GM18870 (cell line): ENCODE data around the gene FAM83D.

Experiments used
- ATAC-seq: cut with Tn5 transposase; IDR thresholded peaks from one replicate; pipeline ENCODE4 v1.9.1; 2021; ENCODE audit warnings: moderate library complexity; ENCODE audit not compliant: unreplicated experiment

FAM83D gene

DNA sequence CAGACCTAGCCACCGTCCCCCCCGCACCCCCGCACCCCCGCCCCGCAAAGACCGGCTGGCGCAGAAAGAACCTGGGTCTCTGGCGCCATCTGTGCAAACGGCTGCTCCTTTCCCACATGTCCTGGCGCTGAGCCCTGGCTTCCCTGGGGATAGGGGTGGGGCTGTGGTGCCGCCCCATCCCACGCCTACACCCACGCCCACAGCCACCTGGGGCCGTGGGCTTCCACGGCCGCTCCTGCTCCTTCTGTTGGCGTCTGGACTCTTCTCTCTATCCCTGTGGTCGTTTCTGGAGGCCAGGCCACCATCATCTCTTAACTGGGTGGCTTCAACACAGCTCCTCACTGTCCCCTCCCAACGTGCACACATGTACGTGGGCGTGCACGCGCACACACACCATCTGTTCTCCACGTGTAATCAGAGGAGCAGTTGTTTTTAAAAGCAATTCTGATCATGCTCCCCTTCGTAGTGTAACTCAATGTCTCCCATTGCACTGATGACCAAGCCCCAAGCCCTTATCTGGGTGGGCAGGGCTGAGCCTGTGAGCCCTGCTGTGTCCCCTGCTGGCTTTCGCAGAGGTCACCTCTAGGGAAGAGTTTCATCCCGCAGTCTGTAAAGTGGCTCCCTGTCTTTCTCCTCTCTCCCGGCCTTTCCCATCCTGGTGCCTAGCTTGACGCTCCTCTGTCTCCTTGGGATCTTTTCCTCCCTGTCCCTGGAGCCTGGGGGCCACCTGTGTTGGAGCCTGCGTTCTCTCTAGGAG lies 31.9 kb upstream of the FAM83D start:
- ATAC-seq = no peak

DNA sequence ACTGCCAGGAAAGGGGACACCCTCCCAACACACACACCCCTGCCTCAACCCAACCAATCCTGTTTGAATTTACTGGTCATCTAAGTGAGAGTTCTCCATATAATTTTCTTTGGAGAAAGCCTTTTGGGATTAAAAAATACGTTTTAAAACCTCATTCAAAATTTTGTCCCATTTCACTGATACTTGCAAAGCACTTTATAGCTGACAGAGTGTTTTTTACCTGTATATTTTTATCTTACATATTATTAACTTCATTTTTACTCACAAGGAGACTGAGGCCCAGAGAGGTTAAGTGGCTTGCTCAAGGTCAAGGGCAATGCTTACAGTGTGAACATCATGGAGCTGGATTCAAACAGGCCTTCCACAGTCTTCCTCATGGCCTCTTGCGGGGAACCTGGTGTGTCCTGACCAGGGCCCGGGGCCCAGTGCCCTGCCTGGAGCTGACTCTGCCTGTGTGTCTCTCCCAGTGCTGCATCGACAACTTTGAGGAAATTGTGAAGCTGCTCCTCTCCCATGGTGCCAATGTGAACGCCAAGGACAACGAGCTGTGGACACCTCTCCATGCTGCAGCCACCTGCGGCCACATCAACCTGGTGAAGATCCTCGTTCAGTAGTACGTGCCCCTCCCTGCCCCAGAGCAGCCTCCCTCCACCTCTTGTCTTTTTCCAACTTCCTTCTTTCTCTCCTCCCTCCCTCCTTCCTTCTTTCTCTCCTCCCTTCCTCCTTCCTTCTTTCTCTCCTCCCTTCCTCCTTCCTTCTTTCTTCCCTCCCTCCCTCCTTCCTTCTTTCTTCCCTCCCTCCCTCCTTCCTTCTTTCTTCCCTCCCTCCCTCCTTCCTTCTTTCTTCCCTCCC lies 30.9 kb upstream of the FAM83D start:
- no peak for ATAC-seq

DNA sequence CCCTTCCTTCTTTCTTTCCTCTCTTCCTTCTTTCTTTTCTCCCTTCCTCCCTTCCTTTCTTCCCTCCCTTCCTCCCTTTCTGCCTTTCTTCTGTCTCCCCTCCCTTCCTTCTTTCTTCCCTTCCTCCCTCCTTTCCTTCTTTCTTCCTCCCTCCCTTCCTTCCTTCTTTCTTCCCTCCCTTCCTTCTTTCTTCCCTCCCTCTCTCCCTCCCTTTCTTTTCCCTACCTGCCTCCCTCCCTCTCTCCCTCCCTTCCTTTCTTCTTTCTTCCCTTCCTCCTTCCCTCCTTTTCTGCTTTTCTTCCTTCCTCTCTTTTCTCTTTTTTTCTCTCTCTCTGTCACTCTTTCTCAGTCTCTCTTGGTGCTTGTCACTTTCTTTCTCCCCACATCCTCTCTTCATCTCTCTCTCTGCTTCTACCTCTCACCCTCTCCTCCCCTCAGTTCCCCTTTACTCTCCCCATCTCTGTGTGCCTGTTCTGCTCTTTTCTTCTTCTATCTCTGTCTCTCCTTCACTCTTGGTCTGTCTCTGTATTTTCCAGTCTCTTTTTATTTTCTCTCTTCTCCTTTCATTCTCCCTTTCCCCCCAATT lies 30.1 kb upstream of the FAM83D start:
- ATAC-seq = no peak

DNA sequence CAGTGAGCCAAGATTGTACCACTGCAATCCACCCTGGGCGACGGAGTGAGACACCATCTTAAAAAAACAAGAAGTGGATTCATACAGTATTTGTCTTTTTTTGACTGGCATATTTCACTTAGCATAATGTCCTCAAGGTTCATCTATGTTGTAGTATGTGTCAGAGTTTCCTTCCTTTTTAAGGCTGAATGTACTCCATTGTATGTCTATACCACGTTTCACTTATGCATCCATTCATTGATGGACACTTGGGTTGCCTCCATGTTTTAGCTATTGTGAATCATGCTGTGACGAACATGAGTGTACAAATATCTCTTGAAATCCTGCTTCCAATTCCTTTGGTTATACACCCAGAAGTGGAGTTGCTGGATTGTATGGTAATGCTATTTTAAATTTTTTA lies 28.9 kb upstream of the FAM83D start:
- no peak for ATAC-seq

DNA sequence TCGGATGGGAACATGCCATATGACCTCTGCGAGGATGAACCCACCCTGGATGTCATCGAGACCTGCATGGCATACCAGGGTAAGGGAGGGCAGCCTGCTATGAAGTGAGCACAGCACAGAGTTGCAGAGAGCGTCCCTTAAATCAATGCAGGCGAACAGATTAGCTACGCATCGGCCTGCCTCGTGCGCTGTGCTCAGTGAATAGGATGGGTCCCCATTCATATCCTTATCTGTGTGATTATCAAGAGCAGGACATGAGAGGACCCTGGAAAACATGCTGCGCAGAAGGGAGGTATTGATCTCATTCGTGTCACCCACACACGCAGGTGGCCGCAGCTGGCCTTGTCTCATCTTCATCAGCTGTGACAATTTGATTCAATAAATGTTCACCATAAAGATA lies 25.6 kb upstream of the FAM83D start:
- ATAC-seq = no peak

DNA sequence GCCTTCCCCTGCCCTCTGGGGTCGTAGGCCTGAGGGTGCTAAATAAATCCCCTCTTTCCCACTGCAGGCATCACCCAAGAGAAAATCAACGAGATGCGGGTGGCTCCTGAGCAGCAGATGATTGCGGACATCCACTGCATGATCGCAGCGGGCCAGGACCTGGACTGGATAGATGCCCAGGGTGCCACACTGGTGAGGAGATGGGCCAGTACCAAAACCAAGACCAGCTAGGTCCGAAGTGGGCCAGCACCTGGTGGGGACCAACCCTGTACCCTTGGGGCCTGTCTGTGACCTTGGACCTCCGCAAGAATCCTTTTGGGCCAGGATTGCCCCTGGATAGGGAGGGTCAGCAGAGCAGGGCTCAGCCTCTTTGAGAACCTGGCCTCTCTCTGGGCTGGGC lies 23.6 kb upstream of the FAM83D start:
- ATAC-seq = no peak

DNA sequence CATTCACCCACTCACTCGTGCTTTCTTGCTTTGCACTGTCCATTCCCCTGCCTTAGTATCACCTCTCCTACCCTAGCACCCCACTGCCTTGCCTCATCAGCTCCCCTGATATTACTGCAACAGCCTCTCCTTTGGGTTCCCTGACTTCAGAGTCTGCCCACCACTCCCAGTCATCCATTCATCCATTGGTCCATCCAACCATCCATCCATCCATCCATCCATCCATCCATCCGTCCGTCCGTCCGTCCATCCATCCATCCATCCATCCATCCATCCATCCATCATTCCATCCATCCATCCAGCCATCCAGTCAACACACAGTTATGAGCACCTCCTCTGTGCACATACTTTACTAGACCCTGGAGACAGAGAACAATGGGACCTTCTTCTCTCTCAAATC lies 22.9 kb upstream of the FAM83D start:
- ATAC-seq = no peak

DNA sequence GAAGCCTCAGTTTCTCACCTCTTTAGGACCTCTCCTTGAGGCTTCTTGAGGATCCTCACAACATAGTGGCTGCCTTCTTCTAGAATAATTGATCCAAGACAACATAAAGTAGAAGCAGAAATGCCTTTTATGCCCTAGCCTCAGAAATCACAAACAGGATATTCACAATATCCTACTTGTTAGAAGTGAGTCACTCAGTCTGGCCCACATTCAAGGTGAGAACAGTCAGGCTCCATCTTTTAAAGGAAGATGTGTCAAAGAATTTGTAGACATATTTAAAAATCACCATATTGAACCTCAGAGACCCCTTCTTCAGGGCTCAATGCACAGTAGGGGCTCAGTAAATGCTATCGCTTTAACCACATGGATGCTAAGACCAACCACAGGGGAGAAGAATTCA lies 20.8 kb upstream of the FAM83D start:
- ATAC-seq = no peak

DNA sequence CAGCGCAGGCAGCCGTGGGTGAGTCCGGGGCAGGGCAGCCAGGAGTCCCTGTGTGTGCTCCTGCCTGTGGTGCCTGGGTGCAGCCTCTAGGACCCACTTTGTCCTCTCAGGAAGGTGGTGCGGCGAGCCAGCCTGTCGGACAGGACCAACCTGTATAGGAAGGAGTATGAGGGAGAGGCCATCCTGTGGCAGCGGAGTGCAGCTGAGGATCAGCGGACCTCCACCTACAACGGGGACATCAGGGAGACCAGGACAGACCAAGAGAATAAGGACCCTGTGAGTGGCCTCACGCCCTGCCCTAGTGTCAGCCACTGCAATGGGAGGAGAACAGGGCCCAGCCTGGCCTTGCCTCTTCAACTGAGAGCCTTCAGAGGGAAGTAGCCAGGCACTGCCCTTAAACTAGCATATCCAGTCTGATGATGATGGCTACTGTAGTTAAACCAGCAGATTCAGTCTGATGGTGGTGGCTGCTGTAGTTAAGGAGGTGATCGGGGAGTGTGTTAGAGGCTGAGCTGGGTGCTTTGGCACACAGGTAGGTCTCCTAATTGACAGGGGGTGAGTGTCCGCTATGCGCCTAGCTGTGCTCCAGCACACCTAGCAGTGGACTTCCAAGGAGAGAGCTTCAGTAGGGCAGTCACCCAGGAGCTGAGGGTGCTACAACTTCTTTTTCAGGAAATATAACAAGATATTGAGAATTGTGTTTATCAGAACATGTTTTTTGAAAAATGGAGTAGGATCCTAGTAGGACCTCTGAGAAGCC lies 18.1 kb upstream of the FAM83D start:
- no peak for ATAC-seq

DNA sequence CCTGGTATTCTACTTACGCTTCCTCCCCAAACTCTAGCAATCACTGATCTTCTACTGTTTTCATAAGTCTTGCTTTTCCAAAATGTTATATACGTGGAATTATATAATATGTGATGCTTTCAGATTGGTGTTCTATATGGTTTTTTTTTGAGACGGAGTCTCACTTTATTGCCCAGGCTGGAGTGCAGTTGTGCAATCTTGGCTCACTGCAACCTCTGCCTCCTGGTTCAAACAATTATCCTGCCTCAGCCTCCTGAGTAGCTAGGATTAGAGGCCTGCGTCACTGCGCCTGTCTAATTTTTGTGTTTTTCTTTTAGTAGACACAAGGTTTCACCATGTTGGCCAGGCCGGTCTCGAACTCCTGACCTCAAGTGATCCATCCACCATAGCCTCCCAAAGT lies 10.9 kb upstream of the FAM83D start:
- ATAC-seq = no peak

DNA sequence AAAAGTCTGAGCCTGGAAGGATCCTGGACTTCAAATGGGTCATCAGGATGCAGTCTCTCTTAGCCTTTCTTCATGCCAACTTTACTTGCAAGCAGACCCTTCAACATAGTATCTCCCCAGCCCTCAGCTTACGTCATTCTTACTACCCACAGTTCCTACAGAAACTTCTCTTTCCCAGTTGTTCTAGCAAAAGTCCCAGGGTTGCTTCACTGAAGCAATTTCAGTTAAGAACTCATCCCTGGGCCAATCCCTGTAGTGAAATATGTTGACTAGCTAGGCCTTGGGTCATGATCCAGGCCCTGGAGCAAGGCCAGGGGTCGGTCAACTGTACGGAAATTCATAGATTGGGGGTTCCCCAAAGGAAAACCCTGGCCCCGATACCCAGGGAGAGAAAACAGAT lies 8.6 kb upstream of the FAM83D start:
- no peak for ATAC-seq

DNA sequence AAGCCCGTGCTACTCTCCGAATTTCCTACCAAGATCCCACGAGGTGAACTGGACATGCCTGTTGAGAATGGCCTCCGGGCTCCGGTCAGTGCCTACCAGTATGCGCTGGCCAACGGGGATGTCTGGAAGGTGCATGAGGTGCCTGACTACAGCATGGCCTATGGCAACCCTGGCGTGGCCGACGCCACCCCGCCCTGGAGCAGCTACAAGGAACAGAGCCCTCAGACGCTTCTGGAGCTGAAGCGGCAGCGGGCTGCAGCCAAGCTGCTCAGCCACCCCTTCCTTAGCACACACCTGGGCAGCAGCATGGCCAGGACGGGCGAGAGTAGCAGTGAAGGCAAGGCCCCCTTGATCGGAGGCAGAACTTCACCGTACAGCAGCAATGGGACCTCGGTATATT lies 8.0 kb upstream of the FAM83D start:
- no peak for ATAC-seq

DNA sequence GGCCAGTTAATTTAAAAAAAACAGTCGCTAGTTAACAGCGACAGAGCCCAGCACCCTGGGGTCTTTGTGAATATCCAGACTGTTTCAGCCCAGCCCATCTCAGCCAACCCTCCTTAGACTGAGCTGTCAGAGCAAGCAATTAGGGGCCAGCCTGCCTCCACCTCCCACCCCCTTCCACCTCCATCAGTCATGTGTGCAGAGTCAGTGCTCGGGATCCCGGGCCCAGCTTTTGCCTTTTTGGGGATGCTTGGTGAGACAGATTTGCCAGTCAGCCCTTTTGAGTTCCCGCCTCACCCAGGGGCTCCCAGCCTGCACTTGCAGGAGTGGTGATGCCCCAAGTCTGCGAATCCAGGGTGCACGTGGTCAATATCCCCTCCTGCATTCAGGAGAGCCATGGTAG lies 6.5 kb upstream of the FAM83D start:
- ATAC-seq = no peak

DNA sequence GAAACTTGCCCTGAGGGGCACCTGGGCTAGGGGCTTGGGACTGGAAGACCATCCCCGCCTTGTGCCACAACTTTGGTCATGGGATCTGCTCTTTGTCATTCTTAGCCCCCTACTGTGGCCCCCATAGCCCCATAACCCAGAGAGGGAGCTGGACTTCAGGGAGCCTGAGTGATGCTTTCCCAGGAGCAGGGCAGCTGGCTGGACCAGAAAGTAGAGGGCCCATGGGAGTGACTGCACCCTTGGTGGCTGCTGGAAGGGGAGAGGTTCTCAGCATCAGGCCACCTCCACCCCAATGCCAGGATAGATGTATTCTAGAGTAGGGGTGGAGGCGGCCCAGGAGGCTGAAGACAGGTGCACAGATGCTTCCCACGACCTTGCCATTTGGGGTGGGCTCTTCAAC lies 5.8 kb upstream of the FAM83D start:
- ATAC-seq = no peak

DNA sequence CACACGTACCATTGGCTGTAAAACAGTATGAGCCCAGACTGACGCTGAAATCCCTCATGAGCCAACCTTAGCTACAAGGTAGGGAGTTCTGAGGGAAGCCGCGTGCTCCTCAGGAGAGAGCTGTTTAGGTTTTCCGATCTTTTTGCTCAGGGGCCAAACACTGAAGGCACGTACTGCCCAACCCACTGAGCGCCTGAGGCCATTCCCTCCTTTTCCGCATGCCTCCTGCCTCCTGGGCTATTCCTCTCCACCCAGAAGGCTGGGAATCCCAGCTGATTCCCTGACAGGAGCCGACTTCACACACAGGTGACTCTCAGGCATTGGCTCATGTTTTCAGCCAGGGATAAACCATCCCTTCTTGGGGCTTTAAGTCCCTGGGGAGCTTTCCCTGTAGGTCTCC lies 5.4 kb upstream of the FAM83D start:
- no peak for ATAC-seq

DNA sequence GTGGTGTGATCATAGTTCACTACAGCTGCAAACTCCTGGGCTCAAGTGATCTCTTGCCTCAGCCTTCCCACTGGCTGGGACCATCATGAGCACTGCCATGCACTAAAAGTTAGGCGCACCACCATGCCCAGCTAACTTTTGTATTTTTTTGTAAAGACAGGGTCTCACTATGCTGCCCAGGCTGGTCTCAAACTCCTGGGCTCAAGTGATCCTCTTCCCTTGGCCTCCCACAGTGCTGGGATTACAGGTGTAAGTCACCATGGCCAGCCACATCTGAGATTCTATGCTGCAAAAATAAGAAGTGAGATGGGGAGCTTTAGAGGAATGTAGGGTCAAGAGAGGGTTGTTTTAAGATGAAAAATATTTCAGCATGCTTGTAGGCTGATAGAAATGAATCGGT lies 1.5 kb upstream of the FAM83D start:
- no peak for ATAC-seq

DNA sequence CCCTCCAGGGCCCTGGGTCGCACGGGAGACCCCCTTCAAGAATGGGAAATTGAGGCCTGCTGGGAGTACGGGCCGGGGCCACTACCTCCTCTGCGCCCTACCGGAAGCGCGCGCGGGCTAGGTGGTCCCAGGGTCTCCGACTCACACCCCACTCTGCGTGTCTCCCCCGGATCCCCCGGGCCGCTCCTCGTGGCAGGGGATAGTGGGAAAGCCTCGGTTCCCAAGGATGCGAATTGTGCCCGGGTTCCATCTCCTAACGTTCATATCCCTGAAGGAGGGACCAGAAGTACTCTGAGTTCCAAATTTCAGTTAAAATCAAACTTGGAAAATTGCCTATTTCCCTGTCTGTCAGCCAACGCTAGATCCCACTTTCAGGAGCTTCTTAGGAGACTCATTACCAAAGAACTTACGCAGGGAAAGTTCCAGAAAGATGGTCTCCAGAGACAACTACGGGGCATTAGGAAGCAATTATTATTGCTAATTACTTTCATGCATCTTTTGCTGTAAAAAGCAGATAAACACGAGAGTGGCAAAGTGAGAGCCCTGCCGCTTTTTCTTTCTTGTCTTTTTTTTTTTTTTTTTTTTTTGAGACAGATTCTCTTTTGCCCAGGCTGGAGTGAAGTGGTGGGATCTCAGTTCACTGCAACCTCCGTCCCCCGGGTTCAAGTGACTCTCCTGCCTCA lies 858 bp downstream of the FAM83D start:
- ATAC-seq = no peak

DNA sequence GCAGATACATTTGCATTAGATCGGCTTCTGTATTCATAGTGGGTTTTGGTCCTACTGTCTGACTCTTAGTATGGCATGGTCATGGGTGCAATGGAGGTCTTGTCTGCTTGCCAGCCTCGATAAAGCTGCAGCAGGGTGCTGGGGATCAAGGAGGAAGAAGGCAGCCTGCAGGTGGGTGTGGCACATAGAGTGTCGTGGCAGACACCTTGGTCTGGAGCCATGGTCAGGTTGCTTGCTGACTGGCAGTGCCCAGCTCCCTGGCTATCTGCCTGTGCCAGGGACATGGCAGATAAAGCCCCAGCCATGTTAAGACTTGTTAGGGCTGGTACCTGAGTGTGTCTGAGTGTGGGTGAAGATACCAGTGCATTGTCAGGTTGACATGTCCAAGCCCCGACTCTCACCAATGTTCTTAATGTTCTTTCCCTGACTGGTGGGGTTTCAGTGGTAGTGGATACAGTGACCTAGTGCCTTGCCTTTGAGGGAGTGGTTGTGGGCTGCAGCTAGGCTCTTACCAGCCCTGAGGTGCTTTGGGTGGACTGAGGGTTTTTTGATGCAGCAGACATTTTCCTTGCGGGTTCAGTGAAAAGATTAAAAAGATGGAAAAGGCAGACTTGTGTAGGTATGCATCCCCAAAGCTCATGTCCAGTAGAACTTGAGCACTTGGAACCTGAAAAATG lies 1.8 kb downstream of the FAM83D start:
- no peak for ATAC-seq

DNA sequence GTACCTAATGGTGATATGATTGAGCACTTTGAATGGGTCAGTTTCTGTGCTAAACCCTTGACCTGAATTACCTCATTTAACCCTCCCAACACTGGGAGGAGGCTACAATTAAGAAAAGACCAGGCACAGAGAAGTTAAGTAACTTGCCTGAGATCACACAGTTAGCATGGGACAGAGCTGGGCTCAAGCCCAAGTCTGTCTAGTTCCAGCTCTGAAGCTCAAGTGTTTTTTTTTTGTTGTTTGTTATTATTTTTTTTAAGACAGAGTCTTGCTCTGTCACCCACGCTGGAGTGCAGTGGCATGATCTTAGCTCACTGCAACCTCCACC lies 4.0 kb downstream of the FAM83D start:
- no peak for ATAC-seq

DNA sequence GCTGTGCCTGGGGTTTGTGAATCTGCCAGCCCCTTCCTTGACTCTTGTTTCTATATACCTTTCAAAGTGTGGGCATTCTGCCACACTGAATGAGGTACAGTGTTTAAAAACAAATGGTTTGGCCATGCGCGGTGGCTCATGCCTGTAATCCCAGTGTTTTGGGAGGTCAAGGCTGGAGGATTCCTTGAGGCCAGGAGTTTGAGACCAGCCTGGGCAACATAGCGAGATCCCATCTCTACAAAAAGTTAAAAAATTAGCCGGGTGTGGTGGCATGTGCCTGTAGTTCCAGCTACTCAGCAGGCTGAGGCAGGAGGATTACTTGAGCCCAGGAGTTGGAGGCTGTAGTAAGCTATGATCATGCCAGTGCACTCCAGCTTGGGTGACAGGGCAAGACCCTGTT lies 5.8 kb downstream of the FAM83D start:
- ATAC-seq = no peak
